ENCODE results near the gene DLG3. TPM values are rescaled to one million over a fixed set of nuclear protein-coding genes. Genes with fewer than 3 reads are reported as not detected.
"Not testable (repeated sequence)": the region's sequence is repeated elsewhere in the genome, so short reads cannot be mapped to it uniquely, and the experiment has no call there.

Gene DLG3
- total and polyA plus RNA-seq, 7 experiments from 2014 or later = 3.8 to 24.5 (median 4.4) TPM

DNA sequence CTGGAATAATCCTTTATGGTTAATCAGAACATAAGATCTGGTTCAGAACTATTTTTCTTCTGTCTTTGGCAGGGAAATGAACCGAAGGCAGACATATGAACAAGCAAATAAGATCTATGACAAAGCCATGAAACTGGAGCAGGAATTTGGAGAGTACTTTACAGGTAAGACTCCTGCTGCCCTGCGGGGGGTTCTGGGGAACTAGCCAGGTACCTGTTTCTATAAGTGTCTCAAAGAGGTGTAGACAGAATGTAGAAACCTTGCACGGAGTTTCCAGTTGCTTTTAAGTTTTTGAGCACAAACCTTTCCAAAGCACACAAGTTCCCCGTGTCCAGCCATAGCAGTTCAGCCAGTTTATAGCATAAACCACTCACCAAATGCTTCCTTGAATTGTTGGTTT, 56.2 kb downstream of the DLG3 start:
- no peaks in the 10 kb centered on the region for H3K9me3 ChIP-seq (ENCODE audit: control insufficient read depth in 2 of 3, low read length in 3 of 3)
- CTCF ChIA-PET = no interaction called here
- peaks cover 0 to 13% (median 0%) of the 10 kb centered on the region in 3 experiments for H3K36me3 ChIP-seq (ENCODE audit: control insufficient read depth in 2 of 3, insufficient read depth in 3 of 3, low read length in 3 of 3)
- no peaks in the 10 kb centered on the region for H3K27me3 ChIP-seq (ENCODE audit: control insufficient read depth in 2 of 2, insufficient read depth in 2 of 2, low read length in 2 of 2)
- peaks cover 0 to 19% (median 0%) of the 10 kb centered on the region in 7 donors for H3K4me1 Mint-ChIP-seq
- POLR2A ChIA-PET = no interaction called here
- H3K4me3 ChIP-seq (ENCODE audit: low read length) = no peak overlapping the region
- H3K27ac ChIP-seq (ENCODE audit: low read depth, low read length) = no peak overlapping the region
- no peaks in the 10 kb centered on the region for H3K4me1 ChIP-seq (ENCODE audit: control insufficient read depth in 2 of 2, insufficient read depth in 2 of 2, low read length in 2 of 2)
- no peak for ATAC-seq
- H3K4me3 Mint-ChIP-seq = no peak overlapping the region
- H3K36me3 Mint-ChIP-seq = peaks cover 0 to 12% (median 8%) of the 10 kb centered on the region in 5 donors
- H3K27ac Mint-ChIP-seq = no peak overlapping the region
- no peaks in the 10 kb centered on the region for H3K9me3 Mint-ChIP-seq
- no peak for DNase-seq
- H3K27me3 Mint-ChIP-seq = no peaks in the 10 kb centered on the region
- intact Hi-C loops (cut with micrococcal nuclease) = no loop called here

GRCh38 chrX:70504772-70505450, 60.3 kb downstream of the DLG3 start:
- peaks cover 0 to 7% (median 0%) of the 10 kb centered on the region in 3 experiments for H3K36me3 ChIP-seq (ENCODE audit: control insufficient read depth in 2 of 3, insufficient read depth in 3 of 3, low read length in 3 of 3)
- H3K9me3 Mint-ChIP-seq = no peaks in the 10 kb centered on the region
- DNase-seq (peak in 1 of 9 donors; percentile 25), ATAC-seq (no peak)
- peak overlapping the region in 1 of 10 donors; percentile 39 for H3K4me3 Mint-ChIP-seq
- peak overlapping the region in 1 of 9 donors; percentile 56 for H3K27ac Mint-ChIP-seq
- ChIA-PET POLR2A (no interaction called here), CTCF (no interaction called here)
- peaks cover 0 to 40% (median 0%) of the 10 kb centered on the region in 7 donors for H3K4me1 Mint-ChIP-seq
- H3K27me3 ChIP-seq (ENCODE audit: control insufficient read depth in 2 of 2, insufficient read depth in 2 of 2, low read length in 2 of 2) = no peaks in the 10 kb centered on the region
- no peaks in the 10 kb centered on the region for H3K9me3 ChIP-seq (ENCODE audit: control insufficient read depth in 2 of 3, low read length in 3 of 3)
- no peak overlapping the region for H3K27ac ChIP-seq (ENCODE audit: low read depth, low read length)
- intact Hi-C loops (cut with micrococcal nuclease) = loop anchor here in 1 of 2 donors (5.0 kb wide), 1 partner anchor 53 kb away; no protein-coding TSS in a partner anchor
- H3K4me1 ChIP-seq (ENCODE audit: control insufficient read depth in 2 of 2, insufficient read depth in 2 of 2, low read length in 2 of 2) = no peaks in the 10 kb centered on the region
- H3K36me3 Mint-ChIP-seq = peaks cover 0 to 11% (median 0%) of the 10 kb centered on the region in 5 donors
- H3K4me3 ChIP-seq (ENCODE audit: low read length) = no peak overlapping the region
- peaks cover 0 to 5% (median 0%) of the 10 kb centered on the region in 5 donors for H3K27me3 Mint-ChIP-seq

GRCh38 chrX:70505451-70505841, 60.8 kb downstream of the DLG3 start:
- CTCF ChIA-PET = no interaction called here
- Mint-ChIP-seq H3K27ac (peak overlapping the region in 1 of 9 donors; percentile 56), H3K4me3 (peak overlapping the region in 1 of 10 donors; percentile 33), H3K4me1 (peaks cover 0 to 40% (median 0%) of the 10 kb centered on the region in 7 donors), H3K9me3 (no peaks in the 10 kb centered on the region), H3K36me3 (peaks cover 0 to 11% (median 0%) of the 10 kb centered on the region in 5 donors), H3K27me3 (peaks cover 0 to 5% (median 0%) of the 10 kb centered on the region in 5 donors)
- intact Hi-C loops (cut with micrococcal nuclease) = loop anchor here in 1 of 2 donors (5.0 kb wide), 1 partner anchor 53 kb away; no protein-coding TSS in a partner anchor
- Histone ChIP-seq H3K4me3 (ENCODE audit: low read length) (no peak overlapping the region), H3K27me3 (ENCODE audit: control insufficient read depth in 2 of 2, insufficient read depth in 2 of 2, low read length in 2 of 2) (no peaks in the 10 kb centered on the region), H3K9me3 (ENCODE audit: control insufficient read depth in 2 of 3, low read length in 3 of 3) (no peaks in the 10 kb centered on the region), H3K4me1 (ENCODE audit: control insufficient read depth in 2 of 2, insufficient read depth in 2 of 2, low read length in 2 of 2) (no peaks in the 10 kb centered on the region), H3K36me3 (ENCODE audit: control insufficient read depth in 2 of 3, insufficient read depth in 3 of 3, low read length in 3 of 3) (peaks cover 0 to 7% (median 0%) of the 10 kb centered on the region in 3 experiments), H3K27ac (ENCODE audit: low read depth, low read length) (no peak overlapping the region)
- ATAC-seq (no peak), DNase-seq (no peak)
- POLR2A ChIA-PET = no interaction called here

DNA sequence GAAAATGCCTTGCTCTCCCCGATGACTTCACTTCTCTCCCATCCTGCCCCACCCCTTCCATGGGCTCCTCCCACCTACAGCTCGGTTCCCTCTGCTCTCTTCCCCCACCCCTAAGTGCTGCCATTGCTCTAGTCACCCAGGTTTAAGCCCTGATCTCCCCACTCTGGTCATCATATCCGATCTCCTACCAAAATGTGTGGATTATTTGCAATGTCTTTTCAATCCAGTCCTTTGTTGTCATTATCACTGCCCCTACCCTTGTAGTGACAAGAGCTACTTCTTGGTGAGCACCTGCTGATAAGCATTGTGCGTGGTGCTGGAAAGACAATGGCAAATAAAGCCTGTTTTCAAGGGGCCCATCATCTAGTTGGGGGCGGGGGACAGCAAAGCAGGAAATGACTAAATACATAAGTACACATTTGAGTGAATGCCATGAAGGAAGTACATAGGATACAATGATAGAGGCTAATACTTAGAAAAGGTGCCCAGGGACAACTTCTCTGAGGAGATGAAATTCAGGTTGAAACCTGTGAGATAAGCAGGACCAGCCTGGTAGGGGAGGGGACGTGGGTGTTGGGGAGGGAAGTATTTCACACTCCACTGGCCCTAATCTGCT, 63.8 kb downstream of the DLG3 start:
- no peak for ATAC-seq
- peak in 1 of 9 donors; percentile 20 for DNase-seq

DNA sequence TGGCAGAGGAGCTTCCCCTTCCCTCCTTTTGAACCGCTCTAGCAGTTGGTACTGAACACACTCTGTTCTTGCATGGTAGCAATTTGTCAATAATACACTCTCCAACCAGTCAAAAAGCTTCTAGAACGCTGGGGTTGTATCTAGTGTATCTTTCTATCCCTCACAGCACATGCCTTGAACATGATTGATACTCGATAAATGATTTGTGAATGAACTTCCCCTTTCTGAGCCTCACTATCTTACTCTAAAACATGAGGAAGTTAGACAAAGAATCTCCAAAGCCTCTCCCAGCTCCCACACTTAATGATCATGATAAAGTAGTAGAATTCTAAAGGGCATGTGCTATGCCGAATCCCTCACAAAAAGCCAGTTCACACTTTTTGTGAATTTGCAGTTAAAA, 64.4 kb downstream of the DLG3 start:
- intact Hi-C loops (cut with micrococcal nuclease) = loop anchor here in 1 of 2 donors (5.0 kb wide), 1 partner anchor 57 kb away; no protein-coding TSS in a partner anchor
- peaks cover 0 to 3% (median 0%) of the 10 kb centered on the region in 11 donors for H3K9me3 Mint-ChIP-seq

More for the DNA sequence above, 63.8 kb downstream of the DLG3 start:
- H3K27ac ChIP-seq (ENCODE audit: low read depth, low read length) = no peak overlapping the region
- CTCF ChIA-PET = no interaction called here
- POLR2A ChIA-PET = no interaction called here
- Mint-ChIP-seq H3K36me3 (peaks cover 0 to 11% (median 0%) of the 10 kb centered on the region in 5 donors), H3K27me3 (peaks cover 0 to 10% (median 0%) of the 10 kb centered on the region in 5 donors), H3K9me3 (no peaks in the 10 kb centered on the region), H3K4me1 (peaks cover 0 to 40% (median 0%) of the 10 kb centered on the region in 7 donors), H3K27ac (peak overlapping the region in 1 of 9 donors; percentile 6), H3K4me3 (peak overlapping the region in 1 of 10 donors; percentile 4)
- H3K27me3 ChIP-seq (ENCODE audit: control insufficient read depth in 2 of 2, insufficient read depth in 2 of 2, low read length in 2 of 2) = no peaks in the 10 kb centered on the region
- intact Hi-C loops (cut with micrococcal nuclease) = loop anchor here in 1 of 2 donors (5.0 kb wide), 1 partner anchor 56 kb away; no protein-coding TSS in a partner anchor
- no peak overlapping the region for H3K4me3 ChIP-seq (ENCODE audit: low read length)
- no peaks in the 10 kb centered on the region for H3K36me3 ChIP-seq (ENCODE audit: control insufficient read depth in 2 of 3, insufficient read depth in 3 of 3, low read length in 3 of 3)
- H3K4me1 ChIP-seq (ENCODE audit: control insufficient read depth in 2 of 2, insufficient read depth in 2 of 2, low read length in 2 of 2) = no peaks in the 10 kb centered on the region
- no peaks in the 10 kb centered on the region for H3K9me3 ChIP-seq (ENCODE audit: control insufficient read depth in 2 of 3, low read length in 3 of 3)

GRCh38 chrX:70515270-70515669, 70.6 kb downstream of the DLG3 start:
- ATAC-seq, POLR2A ChIA-PET: not testable (repeated sequence)

More for the DNA sequence above, 64.4 kb downstream of the DLG3 start:
- no peak for DNase-seq
- no peak overlapping the region for H3K27ac Mint-ChIP-seq
- POLR2A ChIA-PET = no interaction called here
- Histone ChIP-seq H3K27me3 (ENCODE audit: control insufficient read depth in 2 of 2, insufficient read depth in 2 of 2, low read length in 2 of 2) (no peaks in the 10 kb centered on the region), H3K27ac (ENCODE audit: low read depth, low read length) (no peak overlapping the region), H3K36me3 (ENCODE audit: control insufficient read depth in 2 of 3, insufficient read depth in 3 of 3, low read length in 3 of 3) (no peaks in the 10 kb centered on the region), H3K9me3 (ENCODE audit: control insufficient read depth in 2 of 3, low read length in 3 of 3) (no peaks in the 10 kb centered on the region), H3K4me3 (ENCODE audit: low read length) (no peak overlapping the region), H3K4me1 (ENCODE audit: control insufficient read depth in 2 of 2, insufficient read depth in 2 of 2, low read length in 2 of 2) (no peaks in the 10 kb centered on the region)
- peaks cover 0 to 10% (median 0%) of the 10 kb centered on the region in 5 donors for H3K27me3 Mint-ChIP-seq
- peaks cover 0 to 11% (median 0%) of the 10 kb centered on the region in 5 donors for H3K36me3 Mint-ChIP-seq
- CTCF ChIA-PET = no interaction called here
- ATAC-seq = no peak
- no peak overlapping the region for H3K4me3 Mint-ChIP-seq
- peaks cover 0 to 37% (median 0%) of the 10 kb centered on the region in 7 donors for H3K4me1 Mint-ChIP-seq

More at GRCh38 chrX:70515270-70515669, 70.6 kb downstream of the DLG3 start:
- H3K4me1 ChIP-seq (ENCODE audit: control insufficient read depth in 2 of 2, insufficient read depth in 2 of 2, low read length in 2 of 2); H3K4me1 Mint-ChIP-seq; H3K27ac Mint-ChIP-seq; H3K4me3 ChIP-seq (ENCODE audit: low read length); intact Hi-C loops (cut with micrococcal nuclease); DNase-seq; H3K4me3 Mint-ChIP-seq; H3K27me3 ChIP-seq (ENCODE audit: control insufficient read depth in 2 of 2, insufficient read depth in 2 of 2, low read length in 2 of 2); H3K36me3 Mint-ChIP-seq; CTCF ChIA-PET; H3K27ac ChIP-seq (ENCODE audit: low read depth, low read length); H3K9me3 ChIP-seq (ENCODE audit: control insufficient read depth in 2 of 3, low read length in 3 of 3); H3K36me3 ChIP-seq (ENCODE audit: control insufficient read depth in 2 of 3, insufficient read depth in 3 of 3, low read length in 3 of 3): not testable (repeated sequence)
- H3K27me3 Mint-ChIP-seq = peaks cover 5 to 15% (median 9%) of the 10 kb centered on the region in 5 donors
- H3K9me3 Mint-ChIP-seq = peaks cover 0 to 26% (median 4%) of the 10 kb centered on the region in 11 donors

Data from naive thymus-derived CD4-positive, alpha-beta T cell (primary cell).